HL-60 (cell line): ENCODE data around the gene FYN.

Experiments
- DNase-seq, 2 experiments: peaks; one replicate each; pipeline ENCODE4 v3.0.0-alpha.2; 2010 to 2020; ENCODE audit warnings: low read depth in 1 of 2, low spot score in 1 of 2
- H3K27ac ChIP-seq: fragments of 250-450 bp; sonication (Bioruptor Pico); replicated peaks from 2 replicates; pipeline ENCODE4 v1.5.1; 2020; ENCODE audit warnings: mild to moderate bottlenecking, moderate library complexity
- H3K27me3 ChIP-seq: fragments of 250-450 bp; sonication (Bioruptor Pico); 2 replicates; pipeline ENCODE4 v1.5.1; 2021; ENCODE audit warnings: mild to moderate bottlenecking, moderate library complexity; ENCODE audit not compliant: insufficient read depth, poor library complexity, severe bottlenecking
- H3K4me3 ChIP-seq: replicated peaks from 2 replicates; pipeline ENCODE4 v1.5.1; 2011; ENCODE audit warnings: mild to moderate bottlenecking, control low read depth, low read length; ENCODE audit not compliant: insufficient read depth
- GABPA ChIP-seq: IDR thresholded peaks from 2 replicates; pipeline ENCODE4 v1.6.1; 2012; ENCODE audit warnings: low read depth
- POLR2AphosphoS5 ChIP-seq: IDR thresholded peaks from 2 replicates; pipeline ENCODE4 v1.6.1; 2012; ENCODE audit warnings: low read depth
- SPI1 ChIP-seq: IDR thresholded peaks from 2 replicates; pipeline ENCODE4 v1.6.1; 2012; ENCODE audit warnings: low read depth, mild to moderate bottlenecking, borderline replicate concordance
- TF ChIP-seq, protein P1 (sequence below): IDR thresholded peaks from 2 replicates; pipeline ENCODE4 v1.6.1; 2012; ENCODE audit warnings: low read depth; ENCODE audit not compliant: insufficient replicate concordance
- TF ChIP-seq, protein P2 (sequence below): IDR thresholded peaks from one replicate; pipeline ENCODE4 v1.5.1; 2011; ENCODE audit warnings: low read length, control low read depth, inconsistent platforms; ENCODE audit not compliant: insufficient read depth

The FYN gene

DNA sequence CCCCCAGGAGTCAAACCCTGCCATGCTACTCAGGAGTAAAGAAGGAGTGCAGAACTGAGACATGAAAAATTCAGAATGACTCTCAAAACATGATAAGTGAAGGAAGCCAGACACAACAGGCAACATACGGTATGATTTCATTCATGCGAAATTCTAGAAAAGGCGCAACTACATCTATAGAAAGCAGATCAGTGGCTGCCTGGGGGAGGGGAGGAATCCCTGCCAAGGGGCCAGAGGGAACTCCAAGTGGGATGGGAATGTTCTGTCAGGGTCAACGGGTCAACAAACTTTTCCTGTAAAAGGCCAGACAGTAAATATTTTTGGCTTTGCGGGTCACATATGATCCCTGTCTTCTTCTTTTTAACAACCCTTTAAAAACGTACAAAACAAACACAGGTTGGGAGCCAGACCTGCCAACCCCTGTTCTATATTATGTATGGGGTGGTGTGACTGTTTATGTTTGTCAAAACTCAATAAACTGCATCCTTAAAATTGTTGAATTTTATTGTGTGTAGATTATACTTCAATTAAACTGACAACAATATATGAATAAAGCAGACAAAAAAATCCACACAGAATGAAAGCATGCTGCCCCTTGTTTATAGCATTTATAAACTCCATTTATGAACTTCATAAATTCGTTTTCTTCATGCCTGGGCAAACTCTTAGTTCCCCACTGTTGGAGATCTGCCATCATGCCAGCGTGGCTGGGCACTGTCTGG, 211.0 kb downstream of the FYN start:
- no peak for DNase-seq
- Histone ChIP-seq H3K27ac (no peak overlapping the region), H3K4me3 (no peak overlapping the region), H3K27me3 (no peaks in the 10 kb centered on the region)
- TF ChIP-seq, protein P1, sequence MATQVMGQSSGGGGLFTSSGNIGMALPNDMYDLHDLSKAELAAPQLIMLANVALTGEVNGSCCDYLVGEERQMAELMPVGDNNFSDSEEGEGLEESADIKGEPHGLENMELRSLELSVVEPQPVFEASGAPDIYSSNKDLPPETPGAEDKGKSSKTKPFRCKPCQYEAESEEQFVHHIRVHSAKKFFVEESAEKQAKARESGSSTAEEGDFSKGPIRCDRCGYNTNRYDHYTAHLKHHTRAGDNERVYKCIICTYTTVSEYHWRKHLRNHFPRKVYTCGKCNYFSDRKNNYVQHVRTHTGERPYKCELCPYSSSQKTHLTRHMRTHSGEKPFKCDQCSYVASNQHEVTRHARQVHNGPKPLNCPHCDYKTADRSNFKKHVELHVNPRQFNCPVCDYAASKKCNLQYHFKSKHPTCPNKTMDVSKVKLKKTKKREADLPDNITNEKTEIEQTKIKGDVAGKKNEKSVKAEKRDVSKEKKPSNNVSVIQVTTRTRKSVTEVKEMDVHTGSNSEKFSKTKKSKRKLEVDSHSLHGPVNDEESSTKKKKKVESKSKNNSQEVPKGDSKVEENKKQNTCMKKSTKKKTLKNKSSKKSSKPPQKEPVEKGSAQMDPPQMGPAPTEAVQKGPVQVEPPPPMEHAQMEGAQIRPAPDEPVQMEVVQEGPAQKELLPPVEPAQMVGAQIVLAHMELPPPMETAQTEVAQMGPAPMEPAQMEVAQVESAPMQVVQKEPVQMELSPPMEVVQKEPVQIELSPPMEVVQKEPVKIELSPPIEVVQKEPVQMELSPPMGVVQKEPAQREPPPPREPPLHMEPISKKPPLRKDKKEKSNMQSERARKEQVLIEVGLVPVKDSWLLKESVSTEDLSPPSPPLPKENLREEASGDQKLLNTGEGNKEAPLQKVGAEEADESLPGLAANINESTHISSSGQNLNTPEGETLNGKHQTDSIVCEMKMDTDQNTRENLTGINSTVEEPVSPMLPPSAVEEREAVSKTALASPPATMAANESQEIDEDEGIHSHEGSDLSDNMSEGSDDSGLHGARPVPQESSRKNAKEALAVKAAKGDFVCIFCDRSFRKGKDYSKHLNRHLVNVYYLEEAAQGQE: no peak
- TF ChIP-seq GABPA (no peak), POLR2AphosphoS5 (no peak), SPI1 (no peak)
- TF ChIP-seq, protein P2, sequence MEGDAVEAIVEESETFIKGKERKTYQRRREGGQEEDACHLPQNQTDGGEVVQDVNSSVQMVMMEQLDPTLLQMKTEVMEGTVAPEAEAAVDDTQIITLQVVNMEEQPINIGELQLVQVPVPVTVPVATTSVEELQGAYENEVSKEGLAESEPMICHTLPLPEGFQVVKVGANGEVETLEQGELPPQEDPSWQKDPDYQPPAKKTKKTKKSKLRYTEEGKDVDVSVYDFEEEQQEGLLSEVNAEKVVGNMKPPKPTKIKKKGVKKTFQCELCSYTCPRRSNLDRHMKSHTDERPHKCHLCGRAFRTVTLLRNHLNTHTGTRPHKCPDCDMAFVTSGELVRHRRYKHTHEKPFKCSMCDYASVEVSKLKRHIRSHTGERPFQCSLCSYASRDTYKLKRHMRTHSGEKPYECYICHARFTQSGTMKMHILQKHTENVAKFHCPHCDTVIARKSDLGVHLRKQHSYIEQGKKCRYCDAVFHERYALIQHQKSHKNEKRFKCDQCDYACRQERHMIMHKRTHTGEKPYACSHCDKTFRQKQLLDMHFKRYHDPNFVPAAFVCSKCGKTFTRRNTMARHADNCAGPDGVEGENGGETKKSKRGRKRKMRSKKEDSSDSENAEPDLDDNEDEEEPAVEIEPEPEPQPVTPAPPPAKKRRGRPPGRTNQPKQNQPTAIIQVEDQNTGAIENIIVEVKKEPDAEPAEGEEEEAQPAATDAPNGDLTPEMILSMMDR: no peak

DNA sequence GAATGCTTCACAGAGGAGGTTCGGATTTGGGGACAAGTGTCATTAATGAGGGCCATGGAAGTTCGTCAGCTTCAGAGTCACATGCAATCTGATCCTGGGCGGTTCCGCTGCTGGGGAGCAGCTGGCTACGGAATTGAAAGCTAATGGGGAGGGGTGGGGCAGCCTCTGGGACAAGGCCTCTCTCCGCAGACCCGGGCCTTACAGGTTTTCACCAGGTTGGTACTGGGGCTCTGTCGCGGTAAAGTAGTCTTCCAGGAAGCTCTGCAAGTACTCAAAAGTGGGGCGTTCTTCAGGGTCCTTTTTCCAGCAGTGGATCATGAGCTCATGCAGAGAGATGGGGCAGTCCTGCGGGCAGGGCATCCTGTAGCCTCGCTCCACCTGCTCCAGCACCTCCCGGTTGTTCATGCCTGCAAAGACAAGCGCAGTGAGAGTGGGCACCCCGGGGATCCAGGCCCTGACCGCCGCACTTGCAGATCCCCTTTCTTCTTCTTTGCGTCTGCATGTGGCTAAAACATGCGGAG, 211.7 kb downstream of the FYN start:
- TF ChIP-seq GABPA: no peak
- no peak for TF ChIP-seq SPI1
- TF ChIP-seq, protein P1: no peak
- no peak for TF ChIP-seq POLR2AphosphoS5
- TF ChIP-seq, protein P2: no peak
- no peak for DNase-seq
- H3K27me3 ChIP-seq: no peaks in the 10 kb centered on the region
- H3K4me3 ChIP-seq: no peak overlapping the region
- no peak overlapping the region for H3K27ac ChIP-seq

DNA sequence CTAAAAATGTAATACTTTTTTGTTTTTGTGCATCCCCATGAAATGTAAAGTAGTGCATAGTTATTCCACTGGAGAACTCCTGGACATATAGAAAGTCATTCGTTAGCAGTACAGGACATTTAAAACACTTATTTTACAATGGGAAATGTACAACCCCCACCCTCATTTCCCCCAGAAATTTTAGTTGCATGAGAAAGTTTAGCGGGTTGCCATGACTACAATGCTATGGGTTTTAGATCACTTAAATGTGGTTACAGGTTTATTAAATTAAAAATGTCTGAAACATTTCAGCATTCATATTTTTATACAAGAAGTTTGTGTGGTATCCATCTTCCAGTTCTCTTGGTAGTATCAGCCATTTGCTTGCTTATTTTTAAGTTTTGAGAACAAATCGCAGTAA, 212.7 kb downstream of the FYN start:
- H3K4me3 ChIP-seq: no peak overlapping the region
- H3K27me3 ChIP-seq: no peaks in the 10 kb centered on the region
- no peak overlapping the region for H3K27ac ChIP-seq
- no peak for TF ChIP-seq POLR2AphosphoS5
- TF ChIP-seq, protein P1: no peak
- TF ChIP-seq SPI1: no peak
- TF ChIP-seq, protein P2: no peak
- no peak for TF ChIP-seq GABPA
- DNase-seq: no peak
